SU-DHL-6 (cell line): ENCODE measurements around the gene TBX5.

Experiments used
- H2AFZ ChIP-seq: fragments of 200-600 bp; sonication (generic); 2 replicates; pipeline ENCODE4 v1.6.1; 2014; ENCODE audit warnings: low read depth, mild to moderate bottlenecking, moderate library complexity, mixed read lengths, antibody characterized with exemption, low read length; ENCODE audit not compliant: severe bottlenecking
- H3F3A ChIP-seq: fragments of 200-600 bp; shearing (Covaris generic); 2 replicates; pipeline ENCODE4 v1.6.0; 2016; ENCODE audit warnings: antibody characterized with exemption, mild to moderate bottlenecking; ENCODE audit not compliant: insufficient read depth
- H3K27ac ChIP-seq: fragments of 200-600 bp; sonication (generic); 2 replicates; pipeline ENCODE4 v1.5.1; 2016; ENCODE audit warnings: low read depth, mild to moderate bottlenecking, low read length, moderate library complexity, mixed read lengths
- H3K27me3 ChIP-seq: fragments of 200-600 bp; sonication (generic), shearing (Covaris generic); 2 replicates; pipeline ENCODE4 v1.6.0; 2014; ENCODE audit warnings: mild to moderate bottlenecking, low read length
- H3K36me3 ChIP-seq: fragments of 200-600 bp; sonication (generic); 2 replicates; pipeline ENCODE4 v1.6.1; 2014; ENCODE audit warnings: mild to moderate bottlenecking, low read length, mixed read lengths
- H3K4me2 ChIP-seq: fragments of 300-600, 200-600 bp; shearing (Covaris generic), sonication (generic); 2 replicates; pipeline ENCODE4 v1.6.0; 2014; ENCODE audit warnings: low read length, low read depth, mild to moderate bottlenecking; ENCODE audit not compliant: poor library complexity, severe bottlenecking
- H3K4me3 ChIP-seq: fragments of 200-600 bp; sonication (generic); 2 replicates; pipeline ENCODE4 v1.5.1; 2014; ENCODE audit warnings: antibody characterized with exemption, low read length, mild to moderate bottlenecking, mixed read lengths; ENCODE audit not compliant: insufficient read depth, poor library complexity, severe bottlenecking
- H3K79me2 ChIP-seq: fragments of 200-600 bp; sonication (generic); 2 replicates; pipeline ENCODE4 v1.6.1; 2014; ENCODE audit warnings: mild to moderate bottlenecking, low read length, moderate library complexity; ENCODE audit not compliant: insufficient read depth
- H3K9ac ChIP-seq: fragments of 200-600 bp; sonication (generic); 2 replicates; pipeline ENCODE4 v1.7.0; 2014; ENCODE audit warnings: mild to moderate bottlenecking, low read length
- H3K9me2 ChIP-seq: fragments of 200-600 bp; sonication (generic); replicated peaks from 2 replicates; pipeline ENCODE4 v1.6.1; 2014; ENCODE audit warnings: low read length; ENCODE audit not compliant: insufficient read depth
- H3K9me3 ChIP-seq: fragments of 200-600 bp; sonication (generic); 2 replicates; pipeline ENCODE4 v1.6.1; 2014; ENCODE audit warnings: low read length, mixed read lengths; ENCODE audit not compliant: insufficient read depth
- H4K20me1 ChIP-seq: fragments of 200-600 bp; sonication (generic); 2 replicates; pipeline ENCODE4 v1.6.1; 2014; ENCODE audit warnings: low read depth, mild to moderate bottlenecking, antibody characterized with exemption, low read length, moderate library complexity, mixed read lengths
- CTCF ChIP-seq: fragments of 200-600 bp; sonication (generic); IDR thresholded peaks from one replicate; pipeline ENCODE4 v1.5.1; 2017; ENCODE audit warnings: antibody characterized with exemption, mild to moderate bottlenecking, low read length, moderate library complexity; ENCODE audit not compliant: insufficient read depth, poor library complexity, severe bottlenecking
- EZH2phosphoT487 ChIP-seq: fragments of 200-600 bp; sonication (generic), shearing (Covaris generic); conservative IDR thresholded peaks from 2 replicates; pipeline ENCODE4 v1.6.1; 2018; ENCODE audit warnings: mild to moderate bottlenecking, antibody characterized with exemption, low read length, moderate library complexity, mixed read lengths

Gene TBX5

DNA sequence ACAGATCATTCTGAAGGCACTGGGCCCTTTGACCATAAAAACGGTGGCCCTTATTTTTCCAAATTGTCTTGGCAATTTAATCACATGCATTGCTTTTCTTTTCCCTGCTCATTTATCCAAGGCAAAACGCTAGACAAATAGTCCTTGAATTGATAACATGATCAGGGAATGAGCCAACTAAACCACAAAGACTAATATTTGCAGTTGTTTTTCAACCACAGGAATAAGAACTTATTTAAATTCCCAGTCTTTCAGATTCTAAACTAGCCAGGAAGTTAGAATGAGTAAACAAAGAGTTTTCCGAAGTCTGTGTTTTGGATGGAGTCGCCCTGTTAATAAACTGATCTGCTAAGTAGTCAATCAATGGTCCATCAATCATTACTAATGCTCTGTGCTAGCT lies 14.9 kb downstream of the TBX5 start:
- H4K20me1 ChIP-seq, result no peaks in the 10 kb centered on the region
- no peaks in the 10 kb centered on the region for H3K79me2 ChIP-seq
- H3K4me3 ChIP-seq, result no peak overlapping the region
- no peaks in the 10 kb centered on the region for H3K9me2 ChIP-seq
- H3K9ac ChIP-seq, result no peak overlapping the region
- H3K9me3 ChIP-seq, result no peaks in the 10 kb centered on the region
- H3K4me2 ChIP-seq, result no peak overlapping the region
- no peak overlapping the region for H2AFZ ChIP-seq
- H3K27ac ChIP-seq, result no peak overlapping the region
- TF ChIP-seq EZH2phosphoT487 (no peak), CTCF (no peak)
- H3K36me3 ChIP-seq, result no peaks in the 10 kb centered on the region
- no peaks in the 10 kb centered on the region for H3F3A ChIP-seq
- H3K27me3 ChIP-seq, result no peaks in the 10 kb centered on the region

- Histone ChIP-seq H4K20me1 (no peaks in the 10 kb centered on the region), H3K79me2 (no peaks in the 10 kb centered on the region), H3K9me2 (no peaks in the 10 kb centered on the region), H3F3A (no peaks in the 10 kb centered on the region), H3K4me3 (no peak overlapping the region), H3K27ac (no peak overlapping the region), H3K9me3 (no peaks in the 10 kb centered on the region), H3K9ac (no peak overlapping the region), H2AFZ (no peak overlapping the region), H3K27me3 (no peaks in the 10 kb centered on the region), H3K36me3 (no peaks in the 10 kb centered on the region), H3K4me2 (no peak overlapping the region)
- TF ChIP-seq EZH2phosphoT487, result no peak
- no peak for TF ChIP-seq CTCF
These were observed 21.2 kb downstream of the TBX5 start for GRCh38 chr12:114384739-114385138.

- H3K4me3 ChIP-seq, result no peak overlapping the region
- no peaks in the 10 kb centered on the region for H3K9me3 ChIP-seq
- H3K9me2 ChIP-seq, result no peaks in the 10 kb centered on the region
- H3K27me3 ChIP-seq, result no peaks in the 10 kb centered on the region
- no peak overlapping the region for H2AFZ ChIP-seq
- H3K9ac ChIP-seq, result no peak overlapping the region
- H4K20me1 ChIP-seq, result no peaks in the 10 kb centered on the region
- no peak overlapping the region for H3K4me2 ChIP-seq
- no peak overlapping the region for H3K27ac ChIP-seq
- H3K36me3 ChIP-seq, result no peaks in the 10 kb centered on the region
- H3K79me2 ChIP-seq, result no peaks in the 10 kb centered on the region
- TF ChIP-seq EZH2phosphoT487, result no peak
- TF ChIP-seq CTCF, result no peak
- no peaks in the 10 kb centered on the region for H3F3A ChIP-seq
These were observed 24.8 kb downstream of the TBX5 start for GRCh38 chr12:114381177-114381576.

GRCh38 chr12:114371733-114372132 lies 34.2 kb downstream of the TBX5 start:
- H3K36me3 ChIP-seq, result no peaks in the 10 kb centered on the region
- H3K79me2 ChIP-seq, result no peaks in the 10 kb centered on the region
- no peaks in the 10 kb centered on the region for H3K27me3 ChIP-seq
- H3K9me2 ChIP-seq, result no peaks in the 10 kb centered on the region
- H3K9me3 ChIP-seq, result no peaks in the 10 kb centered on the region
- H3F3A ChIP-seq, result no peaks in the 10 kb centered on the region
- H4K20me1 ChIP-seq, result no peaks in the 10 kb centered on the region
- H2AFZ ChIP-seq, result no peak overlapping the region
- H3K4me2 ChIP-seq, result no peak overlapping the region
- H3K4me3 ChIP-seq, result no peak overlapping the region
- no peak overlapping the region for H3K9ac ChIP-seq
- H3K27ac ChIP-seq, result no peak overlapping the region
- TF ChIP-seq CTCF, result no peak
- TF ChIP-seq EZH2phosphoT487, result no peak
